Hair follicular keratinocyte (primary cell): ENCODE measurements around the gene CLDN7. TPM values are rescaled to one million over a fixed set of nuclear protein-coding genes. Genes with fewer than 3 reads are reported as not detected.

Experiments used
- total RNA-seq: library from RNA; depleted of rRNA; stranded (reverse); fragments of >200 nt; gene quantifications from 2 replicates; pipeline ENCODE4 v1.2.3, GENCODE V29; 2015

Gene CLDN7, protein sequence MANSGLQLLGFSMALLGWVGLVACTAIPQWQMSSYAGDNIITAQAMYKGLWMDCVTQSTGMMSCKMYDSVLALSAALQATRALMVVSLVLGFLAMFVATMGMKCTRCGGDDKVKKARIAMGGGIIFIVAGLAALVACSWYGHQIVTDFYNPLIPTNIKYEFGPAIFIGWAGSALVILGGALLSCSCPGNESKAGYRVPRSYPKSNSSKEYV
- total RNA-seq, result 7.9 and 26.0 TPM in 2 replicates

DNA sequence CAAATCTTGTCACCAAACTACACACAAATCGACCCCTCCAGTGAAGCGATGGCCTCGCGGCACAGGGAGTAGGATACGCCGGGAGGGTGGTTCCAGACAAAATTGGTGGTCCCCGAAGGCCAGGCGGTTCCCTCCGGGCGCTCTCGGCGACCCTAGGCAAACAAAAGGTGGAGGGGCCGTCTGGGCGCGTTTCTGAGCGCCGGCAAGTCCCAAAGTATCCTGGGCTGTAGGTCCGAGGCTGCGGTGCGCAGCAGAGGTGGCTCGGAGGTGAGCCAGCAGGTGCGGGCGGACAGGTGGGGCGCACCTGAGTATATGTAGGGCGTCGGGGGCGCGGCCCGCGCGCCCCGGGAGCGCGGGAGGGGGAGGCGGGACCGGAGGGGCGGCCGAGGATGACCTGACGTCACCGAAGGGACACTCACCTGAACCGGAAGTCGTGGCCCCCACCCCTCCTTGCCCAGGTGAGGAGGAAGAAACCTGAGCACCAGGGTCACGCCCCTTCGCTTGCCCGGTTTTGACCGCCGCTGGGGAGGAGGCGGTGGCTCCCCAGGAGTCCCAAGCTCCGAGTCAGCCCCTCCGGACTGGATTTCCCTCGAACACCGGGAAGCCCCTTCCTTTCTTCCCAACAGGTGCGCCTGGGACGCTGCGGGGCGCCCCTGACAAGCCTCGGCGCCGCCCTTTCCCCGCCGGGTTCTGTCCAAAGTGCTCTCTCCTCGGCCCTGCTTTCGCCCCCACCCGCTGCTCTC is at the start of gene CLDN7:
TSS of gene CLDN7 (minus strand) at position 287 of the 743 bp plus-strand sequence. CDS start 435 bp downstream, outside the sequence.

DNA sequence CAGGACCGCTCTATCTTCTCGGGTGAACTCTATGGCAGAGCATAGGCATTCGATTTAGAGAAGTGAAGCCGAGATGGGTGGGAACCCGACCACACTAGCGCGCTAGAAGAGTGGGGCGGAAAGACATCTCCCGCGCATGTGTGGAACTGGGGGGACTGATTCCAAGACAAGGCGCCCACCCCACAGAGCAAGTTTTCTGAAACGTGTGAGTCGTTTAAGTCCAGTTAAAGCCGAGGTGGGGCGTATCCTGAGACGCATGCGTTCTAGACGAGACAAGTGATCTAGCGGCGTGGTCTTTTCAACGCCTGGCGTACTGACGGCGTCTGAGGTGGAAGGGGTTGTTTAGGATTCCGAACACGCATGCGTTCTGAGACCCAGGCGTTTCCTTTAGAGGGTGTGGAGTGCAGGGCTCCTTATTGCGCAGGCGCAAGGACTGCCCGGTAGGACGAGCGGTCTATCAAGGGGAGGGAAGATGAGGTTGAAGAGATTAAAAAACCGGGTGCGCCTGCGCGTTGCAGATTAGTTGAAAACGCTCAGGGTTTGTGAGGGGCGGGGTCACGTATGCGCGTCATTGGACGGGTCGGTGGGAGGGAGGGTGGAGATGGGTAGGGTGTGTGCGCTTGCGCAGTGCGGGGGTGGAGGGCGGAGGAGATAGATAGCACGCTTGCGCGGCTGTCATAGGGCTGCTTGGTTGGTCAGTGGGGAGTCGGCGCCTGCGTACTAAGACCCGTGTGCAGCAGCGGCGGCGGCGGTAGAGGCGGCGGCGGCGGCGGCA is 44.8 kb upstream of the CLDN7 start, which contains the start of gene EIF5A:
TSS of gene EIF5A (plus strand) at position 718 of the 775 bp plus-strand sequence. CDS start 2,008 bp downstream, outside the sequence.

DNA sequence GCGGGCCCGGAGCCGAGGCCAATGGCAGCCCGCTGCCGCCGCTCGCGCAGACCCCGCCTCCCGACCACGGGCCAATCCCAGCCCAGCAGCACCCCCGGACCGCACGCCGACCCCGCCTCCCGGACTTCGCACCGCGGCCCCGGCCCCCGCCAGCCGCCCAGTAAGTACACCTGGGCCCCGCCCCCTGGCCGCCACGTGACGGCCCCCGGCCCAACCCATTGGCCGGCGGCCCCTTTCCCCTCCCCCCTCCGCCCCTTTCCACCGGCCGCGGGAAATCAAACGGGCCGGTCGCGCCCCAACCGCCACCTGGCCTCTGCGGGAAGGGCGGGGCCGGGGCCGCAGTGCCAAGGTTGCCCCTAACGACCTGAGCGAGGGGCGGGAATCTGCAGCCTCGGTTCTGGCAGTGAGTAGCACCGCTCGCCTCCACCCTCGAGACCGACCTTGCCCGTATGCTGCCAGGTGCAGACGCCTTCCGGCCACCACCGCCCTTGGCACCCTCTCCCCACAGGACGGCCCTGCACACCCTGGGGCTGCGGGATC is 32.4 kb upstream of the CLDN7 start, which contains the start of gene YBX2:
TSS of gene YBX2 (minus strand) at position 26 of the 540 bp plus-strand sequence. CDS start 139 bp downstream, outside the sequence.

DNA sequence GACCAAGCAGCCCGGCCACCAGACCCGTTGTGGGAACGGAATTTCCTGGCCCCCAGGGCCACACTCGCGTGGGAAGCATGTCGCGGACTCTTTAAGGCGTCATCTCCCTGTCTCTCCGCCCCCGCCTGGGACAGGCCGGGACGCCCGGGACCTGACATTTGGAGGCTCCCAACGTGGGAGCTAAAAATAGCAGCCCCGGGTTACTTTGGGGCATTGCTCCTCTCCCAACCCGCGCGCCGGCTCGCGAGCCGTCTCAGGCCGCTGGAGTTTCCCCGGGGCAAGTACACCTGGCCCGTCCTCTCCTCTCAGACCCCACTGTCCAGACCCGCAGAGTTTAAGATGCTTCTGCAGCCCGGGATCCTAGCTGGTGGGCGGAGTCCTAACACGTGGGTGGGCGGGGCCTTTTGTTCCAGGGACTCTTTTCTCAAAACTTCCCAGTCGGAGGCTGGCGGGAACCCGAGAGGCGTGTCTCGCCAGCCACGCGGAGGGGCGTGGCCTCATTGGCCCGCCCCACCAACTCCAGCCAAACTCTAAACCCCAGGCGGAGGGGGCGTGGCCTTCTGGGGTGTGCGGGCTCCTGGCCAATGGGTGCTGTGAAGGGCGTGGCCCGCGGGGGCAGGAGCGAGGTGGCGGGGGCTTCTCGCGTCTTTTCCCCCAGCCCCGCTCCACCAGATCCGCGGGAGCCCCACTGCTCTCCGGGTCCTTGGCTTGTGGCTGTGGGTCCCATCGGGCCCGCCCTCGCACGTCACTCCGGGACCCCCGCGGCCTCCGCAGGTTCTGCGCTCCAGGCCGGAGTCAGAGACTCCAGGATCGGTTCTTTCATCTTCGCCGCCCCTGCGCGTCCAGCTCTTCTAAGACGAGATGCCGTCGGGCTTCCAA is 19.0 kb upstream of the CLDN7 start, which contains the start of gene SLC2A4:
TSS of gene SLC2A4 (plus strand) at position 645 of the 879 bp plus-strand sequence. CDS start at position 862, 217 bp downstream.

DNA sequence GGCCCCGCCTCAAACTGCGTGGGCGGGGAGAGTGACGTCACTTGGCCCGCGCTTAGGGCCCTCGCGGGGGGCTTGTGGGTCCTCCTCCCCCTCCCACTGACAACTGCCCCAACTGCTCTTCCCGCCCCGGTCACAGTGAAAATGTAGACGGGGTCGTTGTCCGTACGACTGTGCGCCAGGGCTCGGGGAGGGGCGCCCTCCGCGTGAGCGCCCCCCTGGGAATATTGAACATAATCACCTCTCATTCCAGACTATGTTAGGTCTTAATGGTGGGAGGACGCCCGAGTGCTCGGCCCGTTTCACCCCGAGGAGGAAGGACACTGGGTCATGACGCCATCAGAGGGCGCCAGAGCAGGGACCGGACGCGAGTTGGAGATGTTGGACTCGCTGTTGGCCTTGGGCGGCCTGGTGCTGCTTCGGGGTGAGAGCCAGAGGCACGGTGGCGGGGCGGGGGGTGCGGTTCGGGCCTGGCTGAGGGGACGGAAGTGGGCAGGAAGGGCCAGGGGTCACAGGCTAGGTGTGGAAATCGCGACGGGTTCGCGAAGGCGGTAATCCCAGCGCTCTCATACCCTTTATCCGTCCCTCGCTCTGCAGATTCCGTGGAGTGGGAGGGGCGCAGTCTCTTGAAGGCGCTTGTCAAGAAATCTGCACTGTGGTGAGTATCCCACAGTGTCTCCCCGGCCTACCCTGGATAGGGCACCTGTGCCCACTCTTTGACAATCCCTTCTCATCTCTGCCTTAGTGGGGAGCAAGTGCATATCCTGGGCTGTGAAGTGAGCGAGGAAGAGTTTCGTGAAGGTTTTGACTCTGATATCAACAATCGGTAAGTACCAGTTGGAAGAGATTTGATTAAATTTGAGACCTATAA is 9.9 kb downstream of the CLDN7 start, which contains the start of gene ELP5:
TSS of gene ELP5 (plus strand) at position 40 of the 868 bp plus-strand sequence. CDS start at position 376, 336 bp downstream.

DNA sequence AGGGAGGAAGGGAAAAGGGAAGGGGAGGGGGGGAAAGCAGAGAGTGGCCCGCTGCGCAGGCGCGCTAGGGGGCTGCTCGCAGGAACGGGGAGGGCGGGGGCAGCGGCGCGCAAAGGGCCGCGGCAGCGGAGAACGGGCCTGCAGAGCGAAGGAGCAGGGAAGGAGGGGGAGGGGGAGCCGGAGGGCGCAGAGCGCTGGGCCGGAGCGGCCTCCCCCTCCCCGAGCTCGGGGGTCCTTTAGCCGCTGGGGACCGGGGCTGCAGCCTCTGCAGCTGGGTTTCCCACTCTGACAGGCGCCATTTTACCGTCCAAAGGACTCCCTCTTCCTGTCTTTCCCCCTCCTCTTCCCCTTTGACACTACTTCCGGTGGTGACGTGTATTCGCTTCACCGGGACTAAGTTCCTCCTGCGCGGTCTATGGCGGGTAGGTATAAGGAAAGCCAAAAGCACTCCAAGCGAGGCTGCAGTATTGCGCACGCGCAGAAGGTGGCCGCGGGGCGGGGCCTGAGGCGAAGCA is 10.6 kb downstream of the CLDN7 start, which contains the start of gene CTDNEP1:
TSS of gene CTDNEP1 (minus strand) at position 74 of the 515 bp plus-strand sequence. CDS start 438 bp downstream, outside the sequence.

DNA sequence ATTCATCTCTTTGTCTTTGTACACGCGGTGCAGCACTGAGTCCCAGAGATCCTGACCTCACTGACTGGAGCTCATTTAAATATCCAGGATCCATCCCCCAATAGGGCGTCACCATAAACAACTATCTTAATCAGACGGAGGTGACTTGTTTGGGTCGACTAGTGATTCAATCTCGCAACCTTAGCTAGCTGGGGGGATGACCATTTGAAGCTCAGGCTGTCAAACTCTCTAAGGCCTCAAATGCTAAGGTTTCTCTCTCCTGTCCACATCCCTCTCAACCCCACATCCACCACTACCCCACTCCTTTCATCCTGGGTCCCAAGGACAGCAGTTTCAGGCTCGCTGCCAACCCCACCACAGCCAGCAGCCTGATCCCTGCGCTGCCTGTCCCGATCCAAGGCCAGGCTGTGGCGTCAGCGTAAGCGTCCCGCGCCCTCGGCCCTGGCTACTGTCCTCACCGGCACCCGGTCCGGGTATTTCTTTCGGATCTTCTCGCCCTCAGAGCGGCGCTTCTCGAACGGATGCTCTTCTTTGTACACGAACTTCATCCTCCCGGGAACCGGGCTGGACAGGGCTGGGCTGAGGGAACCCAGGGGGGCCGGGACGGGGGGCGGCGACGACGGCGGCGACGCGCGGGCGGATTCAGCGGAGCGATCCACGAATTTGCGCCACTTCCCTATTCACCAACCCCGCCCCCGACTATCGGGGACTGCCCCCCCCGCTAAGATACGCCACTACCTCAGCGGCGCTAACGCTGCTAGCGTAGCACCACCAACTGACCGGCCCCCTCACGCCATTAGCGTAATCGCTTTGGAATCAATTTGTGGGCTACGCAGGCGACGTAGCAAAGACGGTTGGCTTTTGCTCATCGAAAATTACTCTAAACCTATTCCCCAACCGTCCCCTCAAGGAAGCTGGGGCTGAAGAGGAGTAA is 20.2 kb downstream of the CLDN7 start, which contains the start of gene GABARAP:
TSS of gene GABARAP (minus strand) at position 667 of the 934 bp plus-strand sequence. CDS start at position 548, 119 bp downstream.

DNA sequence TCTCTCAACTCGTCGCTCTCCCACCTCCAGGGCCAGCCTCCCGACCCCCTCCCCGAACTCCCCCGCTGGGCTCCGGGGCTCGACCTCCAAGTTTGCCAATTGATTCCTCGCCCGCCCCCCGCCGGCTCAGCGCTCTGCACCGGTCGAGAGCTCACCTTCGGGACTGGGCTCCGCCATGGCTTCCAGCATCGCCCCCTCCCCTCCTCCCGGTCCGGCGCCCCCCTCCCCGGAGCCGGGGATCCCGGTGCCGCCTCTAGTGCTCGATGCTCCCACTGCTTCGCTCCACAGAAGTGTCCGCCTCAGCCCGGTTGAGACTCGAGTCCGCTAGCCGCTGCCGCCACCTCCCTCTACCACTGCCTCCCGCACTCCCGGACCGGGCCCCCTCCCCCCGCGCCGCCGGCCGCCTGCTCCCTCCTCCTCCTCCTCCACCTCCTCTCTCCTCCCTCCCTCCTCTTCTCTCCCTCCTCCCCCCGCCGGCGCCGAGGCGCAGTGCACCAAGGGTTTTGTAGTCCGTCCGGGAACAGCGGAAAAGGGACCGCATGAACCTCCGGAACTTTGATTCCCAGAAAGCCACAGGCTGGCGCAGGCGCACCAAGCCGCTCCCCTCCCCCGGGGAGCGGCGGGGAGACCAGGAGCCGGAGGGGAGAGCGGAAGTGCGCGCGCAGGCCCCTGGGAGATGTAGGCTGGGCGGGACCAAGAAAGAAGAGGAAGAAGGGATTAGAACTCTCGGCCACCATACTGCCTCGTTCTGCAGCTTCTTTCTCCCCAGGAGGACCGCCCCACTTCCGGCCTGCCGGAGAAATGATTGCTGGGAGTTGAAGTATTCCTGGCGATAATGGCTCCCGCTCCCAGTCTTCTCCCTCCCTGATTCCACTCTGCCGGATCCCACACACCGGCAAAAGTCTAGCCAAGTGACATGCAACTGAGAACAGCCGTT is 22.9 kb downstream of the CLDN7 start, which contains the start of gene PHF23:
TSS of gene PHF23 (minus strand) at position 367 of the 937 bp plus-strand sequence. CDS start at position 189, 178 bp downstream.

DNA sequence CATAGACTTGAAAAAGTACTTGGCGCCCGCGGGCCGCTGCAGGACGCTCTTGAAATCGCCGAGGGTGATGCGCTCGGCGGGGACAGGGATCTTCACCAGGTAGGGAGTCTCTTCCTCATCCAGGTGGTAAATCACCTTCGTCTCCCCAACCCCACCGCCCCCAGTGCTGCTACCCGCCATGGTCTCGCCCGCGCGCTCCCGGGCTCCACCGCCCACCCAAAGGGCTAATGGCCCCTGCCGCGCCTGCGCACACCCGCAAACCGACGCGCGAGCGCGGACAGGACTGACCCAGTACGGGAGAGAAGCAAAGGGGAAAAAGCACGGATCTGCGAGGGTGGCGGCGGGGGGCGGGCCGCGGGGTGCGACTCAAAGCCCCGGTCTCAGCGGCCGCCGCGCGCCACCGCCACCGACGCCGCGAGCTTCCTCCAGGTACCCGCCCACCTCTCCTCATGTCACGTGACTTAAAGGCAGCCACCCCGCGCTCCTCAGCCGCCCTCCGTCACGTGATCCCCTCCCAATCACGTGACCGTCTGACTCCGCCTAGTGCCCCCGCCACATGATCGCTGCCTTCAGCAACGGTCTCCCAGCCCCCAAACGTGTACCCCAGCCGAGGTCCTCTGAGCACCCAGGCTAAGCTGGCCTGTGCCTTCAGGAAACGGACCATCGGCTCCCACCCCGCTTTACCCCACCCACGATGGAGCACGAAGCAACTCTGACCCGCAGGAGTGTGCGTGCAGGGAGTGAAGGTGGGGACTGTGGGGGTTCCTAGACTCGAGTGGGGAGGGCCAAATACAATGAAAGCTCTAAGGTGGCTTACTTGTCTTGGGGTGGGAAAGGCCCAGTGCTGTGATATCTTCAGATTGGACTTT is 28.0 kb downstream of the CLDN7 start, which contains the start of gene DVL2:
TSS of gene DVL2 (minus strand) at position 435 of the 869 bp plus-strand sequence. CDS start at position 180, 255 bp downstream.

DNA sequence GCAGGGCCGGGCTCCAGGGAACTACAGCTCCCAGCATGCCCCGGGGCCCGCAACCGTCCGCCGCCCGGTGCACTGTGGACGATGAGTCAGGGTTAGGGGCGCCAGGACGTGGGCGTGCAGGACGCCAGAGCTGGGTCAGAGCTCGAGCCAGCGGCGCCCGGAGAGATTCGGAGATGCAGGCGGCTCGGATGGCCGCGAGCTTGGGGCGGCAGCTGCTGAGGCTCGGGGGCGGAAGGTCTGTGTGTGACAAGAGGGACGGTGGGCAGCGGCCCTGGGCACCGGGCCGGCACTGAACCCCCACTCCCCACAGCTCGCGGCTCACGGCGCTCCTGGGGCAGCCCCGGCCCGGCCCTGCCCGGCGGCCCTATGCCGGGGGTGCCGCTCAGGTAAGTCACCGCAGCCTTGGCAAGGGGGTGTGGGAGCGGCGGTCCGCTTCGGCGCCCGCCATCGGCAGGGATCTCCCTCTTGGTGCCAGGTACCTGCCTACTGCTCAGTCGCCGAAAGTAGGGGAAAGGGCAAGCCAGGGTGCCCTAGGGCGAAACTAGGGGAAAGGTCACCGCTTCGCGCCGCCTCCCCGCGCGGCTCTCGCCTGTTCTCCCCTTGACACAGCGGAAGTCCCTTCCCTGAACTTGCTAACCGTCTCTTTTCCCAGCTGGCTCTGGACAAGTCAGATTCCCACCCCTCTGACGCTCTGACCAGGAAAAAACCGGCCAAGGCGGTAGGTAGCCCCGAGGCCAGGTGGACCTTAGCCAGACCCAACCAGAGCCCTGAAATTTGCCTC is 42.3 kb downstream of the CLDN7 start, which contains the start of the genes ACADVL and DLG4:
TSS of gene ACADVL (plus strand) at position 127 of the 781 bp plus-strand sequence. CDS start at position 174, 47 bp downstream.
TSS of gene DLG4 (minus strand) at position 25 of the 781 bp plus-strand sequence.

Other genes starting within 250 kb of the CLDN7 start
- gene RNASEK, start 249.9 kb downstream of the CLDN7 start, total RNA-seq, result 228 and 289 TPM in 2 replicates
- 0.39 TPM in 1 of 2 replicates, not detected in the other for gene BCL6B, start 239.4 kb downstream of the CLDN7 start, total RNA-seq
- 4.0 and 4.1 TPM in 2 replicates for gene SLC16A13, start 226.5 kb downstream of the CLDN7 start, total RNA-seq
- not detected in 2 replicates for gene SLC16A11, start 218.4 kb downstream of the CLDN7 start, total RNA-seq
- gene CLEC10A, start 182.2 kb downstream of the CLDN7 start, total RNA-seq, result not detected in 2 replicates
- not detected in 2 replicates for gene ASGR2, start 147.7 kb downstream of the CLDN7 start, total RNA-seq
- gene ASGR1, start 83.1 kb downstream of the CLDN7 start, total RNA-seq, result 0.23 TPM in 1 of 2 replicates, not detected in the other
- gene DLG4, start 42.6 kb downstream of the CLDN7 start, total RNA-seq, result 1.4 and 5.5 TPM in 2 replicates
- gene ACADVL, start 42.5 kb downstream of the CLDN7 start, total RNA-seq, result 173 and 216 TPM in 2 replicates
- gene DVL2, start 28.0 kb downstream of the CLDN7 start, total RNA-seq, result 32.6 and 39.5 TPM in 2 replicates
- gene PHF23, start 23.0 kb downstream of the CLDN7 start, total RNA-seq, result 26.9 and 32.2 TPM in 2 replicates
- gene GABARAP, start 20.0 kb downstream of the CLDN7 start, total RNA-seq, result 171 and 262 TPM in 2 replicates
- 39.4 and 49.4 TPM in 2 replicates for gene CTDNEP1, start 10.7 kb downstream of the CLDN7 start, total RNA-seq
- 23.3 and 36.8 TPM in 2 replicates for gene ELP5, start 10.3 kb downstream of the CLDN7 start, total RNA-seq
- gene SLC2A4, start 19.2 kb upstream of the CLDN7 start, total RNA-seq, result 0.08 and 1.4 TPM in 2 replicates
- gene YBX2, start 32.2 kb upstream of the CLDN7 start, total RNA-seq, result 0.47 and 0.72 TPM in 2 replicates
- 557 and 909 TPM in 2 replicates for gene EIF5A, start 45.1 kb upstream of the CLDN7 start, total RNA-seq
- gene GPS2, start 52.9 kb upstream of the CLDN7 start, total RNA-seq, result 42.7 and 70.0 TPM in 2 replicates
- gene NEURL4, start 66.9 kb upstream of the CLDN7 start, total RNA-seq, result 6.2 and 10.9 TPM in 2 replicates
- gene ACAP1, start 74.1 kb upstream of the CLDN7 start, total RNA-seq, result 3.3 and 5.6 TPM in 2 replicates
- 6.0 and 13.0 TPM in 2 replicates for gene KCTD11, start 89.7 kb upstream of the CLDN7 start, total RNA-seq
- gene TMEM95, start 92.7 kb upstream of the CLDN7 start, total RNA-seq, result not detected in 2 replicates
- 3.8 and 7.7 TPM in 2 replicates for gene TNK1, start 118.6 kb upstream of the CLDN7 start, total RNA-seq
- 68.4 and 99.4 TPM in 2 replicates for gene PLSCR3, start 132.0 kb upstream of the CLDN7 start, total RNA-seq
- gene TMEM256, start 141.6 kb upstream of the CLDN7 start, total RNA-seq, result 138 and 193 TPM in 2 replicates
- 2.4 and 6.1 TPM in 2 replicates for gene NLGN2, start 145.4 kb upstream of the CLDN7 start, total RNA-seq
- gene SPEM1, start 157.8 kb upstream of the CLDN7 start, total RNA-seq, result not detected in 2 replicates
- not detected in 2 replicates for gene SPEM2, start 163.1 kb upstream of the CLDN7 start, total RNA-seq
- gene SPEM3, start 166.4 kb upstream of the CLDN7 start, total RNA-seq, result not detected in 2 replicates
- gene TMEM102, start 173.0 kb upstream of the CLDN7 start, total RNA-seq, result 25.2 and 30.4 TPM in 2 replicates
- gene FGF11, start 177.0 kb upstream of the CLDN7 start, total RNA-seq, result 7.5 and 17.3 TPM in 2 replicates
- 9.8 and 14.8 TPM in 2 replicates for gene CHRNB1, start 182.6 kb upstream of the CLDN7 start, total RNA-seq
- 25.9 and 36.8 TPM in 2 replicates for gene ZBTB4, start 217.2 kb upstream of the CLDN7 start, total RNA-seq
- gene SLC35G6, start 219.0 kb upstream of the CLDN7 start, total RNA-seq, result not detected in 2 replicates
- 31.9 and 33.7 TPM in 2 replicates for gene POLR2A, start 221.9 kb upstream of the CLDN7 start, total RNA-seq